ENCODE results near the gene ZBP1. TPM values are rescaled to one million over a fixed set of nuclear protein-coding genes. Genes with fewer than 3 reads are reported as not detected.
A peak's percentile ranks its signal among the peaks of the same experiment; 100 is the strongest.

Gene ZBP1
- total and polyA plus RNA-seq, 3 donors from 2014 or later, result 0.31 to 0.66 TPM; not detected in 1

DNA sequence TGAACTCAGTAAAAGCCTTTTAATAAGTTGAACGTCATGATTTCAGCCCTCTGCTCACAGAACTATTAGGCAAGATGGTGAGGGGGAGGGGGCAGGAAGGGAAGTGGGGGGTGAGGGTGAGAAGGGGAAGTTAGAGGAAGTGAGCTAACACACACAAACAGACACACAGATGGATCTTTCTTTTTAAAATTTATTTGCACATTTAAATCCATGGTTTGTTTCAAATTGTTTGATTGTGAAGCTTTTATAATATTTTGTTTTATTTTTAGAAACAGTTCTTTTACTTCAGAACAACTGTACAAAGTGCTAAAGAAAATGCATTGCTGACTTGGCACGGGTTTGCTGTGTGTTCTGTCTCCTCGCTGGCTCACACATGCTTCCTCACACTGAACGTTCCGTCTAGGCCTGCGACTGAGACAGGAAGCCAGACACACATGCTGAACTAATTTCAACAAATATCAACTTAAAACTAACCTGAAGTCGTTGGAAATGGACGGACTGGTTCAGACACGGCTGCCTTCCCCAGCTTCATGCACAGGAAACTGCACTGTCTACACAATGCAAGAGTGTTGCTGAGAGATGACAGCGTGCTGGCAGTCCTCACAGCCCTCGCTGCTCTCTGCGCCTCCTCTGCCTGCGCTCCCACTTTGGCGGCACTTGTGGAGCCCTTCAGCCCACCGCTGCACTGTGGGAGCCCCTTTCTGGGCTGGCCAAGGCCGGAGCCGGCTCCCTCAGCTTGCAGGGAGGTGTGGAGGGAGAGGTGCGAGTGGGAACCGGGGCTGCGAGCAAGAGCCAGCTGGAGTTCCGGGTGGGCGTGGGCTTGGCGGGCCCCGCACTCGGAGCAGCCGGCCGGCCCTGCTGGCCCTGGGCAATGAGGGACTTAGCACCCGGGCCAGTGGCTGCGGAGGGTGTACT, 8.1 kb upstream of the ZBP1 start:
- Histone ChIP-seq H3K27me3 (no peaks in the 10 kb centered on the region), H3K4me3 (peak overlapping the region; percentile 15 to 25), H3K27ac (peak overlapping the region in 1 of 2 donors; percentile 48), H3K36me3 (ENCODE audit: low read depth, missing control alignments) (no peaks in the 10 kb centered on the region), H3K4me1 (peaks cover 5% of the 10 kb centered on the region), H3K9me3 (no peaks in the 10 kb centered on the region)
- TF ChIP-seq POLR2A (IDR thresholded peaks at IDR 0.05), result no peak
- TF ChIP-seq, protein P1, sequence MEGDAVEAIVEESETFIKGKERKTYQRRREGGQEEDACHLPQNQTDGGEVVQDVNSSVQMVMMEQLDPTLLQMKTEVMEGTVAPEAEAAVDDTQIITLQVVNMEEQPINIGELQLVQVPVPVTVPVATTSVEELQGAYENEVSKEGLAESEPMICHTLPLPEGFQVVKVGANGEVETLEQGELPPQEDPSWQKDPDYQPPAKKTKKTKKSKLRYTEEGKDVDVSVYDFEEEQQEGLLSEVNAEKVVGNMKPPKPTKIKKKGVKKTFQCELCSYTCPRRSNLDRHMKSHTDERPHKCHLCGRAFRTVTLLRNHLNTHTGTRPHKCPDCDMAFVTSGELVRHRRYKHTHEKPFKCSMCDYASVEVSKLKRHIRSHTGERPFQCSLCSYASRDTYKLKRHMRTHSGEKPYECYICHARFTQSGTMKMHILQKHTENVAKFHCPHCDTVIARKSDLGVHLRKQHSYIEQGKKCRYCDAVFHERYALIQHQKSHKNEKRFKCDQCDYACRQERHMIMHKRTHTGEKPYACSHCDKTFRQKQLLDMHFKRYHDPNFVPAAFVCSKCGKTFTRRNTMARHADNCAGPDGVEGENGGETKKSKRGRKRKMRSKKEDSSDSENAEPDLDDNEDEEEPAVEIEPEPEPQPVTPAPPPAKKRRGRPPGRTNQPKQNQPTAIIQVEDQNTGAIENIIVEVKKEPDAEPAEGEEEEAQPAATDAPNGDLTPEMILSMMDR (IDR thresholded peaks at IDR 0.05), result no peak
- intact Hi-C loops (cut with DNase I; ENCODE audit: low total_unique reads), result no loop called here
- 49 to 52% methylated on average over 24 to 29 of the region's 29 CpGs for WGBS, 2 donors
- DNase-seq, result peak; percentile 48

- intact Hi-C loops (cut with DNase I; ENCODE audit: low total_unique reads), result no loop called here
- Histone ChIP-seq H3K27ac (peak overlapping the region in 1 of 2 donors; percentile 48), H3K9me3 (no peaks in the 10 kb centered on the region), H3K4me1 (peaks cover 5% of the 10 kb centered on the region), H3K36me3 (ENCODE audit: low read depth, missing control alignments) (no peaks in the 10 kb centered on the region), H3K27me3 (no peaks in the 10 kb centered on the region), H3K4me3 (no peak overlapping the region)
- TF ChIP-seq POLR2A (IDR thresholded peaks at IDR 0.05), result no peak
- TF ChIP-seq, protein P1 (IDR thresholded peaks at IDR 0.05), result no peak
- DNase-seq, result no peak
- WGBS, 2 donors, result 89 to 91% methylated on average over 2 of the region's 2 CpGs
Measured at GRCh38 chr20:57627339-57627738, 7.1 kb upstream of the ZBP1 start.

DNA sequence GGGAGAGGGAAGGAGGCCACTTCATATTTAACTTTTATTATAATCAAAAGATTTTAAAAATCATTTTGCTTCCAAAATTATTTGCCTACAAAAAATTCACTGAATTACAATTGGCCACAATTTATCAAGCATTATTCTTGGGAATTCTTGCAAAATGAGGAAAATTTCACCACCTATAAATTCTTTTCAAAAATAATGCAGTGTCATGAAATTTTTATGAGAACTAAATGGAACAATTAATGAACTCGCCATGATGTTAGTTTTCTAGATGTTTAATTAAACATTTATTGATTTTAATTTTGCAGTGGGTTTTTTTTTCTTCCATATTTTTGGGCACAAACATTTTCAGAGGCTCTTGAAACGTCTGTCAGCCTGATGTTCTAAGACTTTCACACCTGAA, 5.8 kb upstream of the ZBP1 start:
- intact Hi-C loops (cut with DNase I; ENCODE audit: low total_unique reads), result no loop called here
- Histone ChIP-seq H3K4me3 (no peak overlapping the region), H3K9me3 (no peaks in the 10 kb centered on the region), H3K4me1 (peaks cover 5% of the 10 kb centered on the region), H3K27me3 (no peaks in the 10 kb centered on the region), H3K36me3 (ENCODE audit: low read depth, missing control alignments) (no peaks in the 10 kb centered on the region), H3K27ac (no peak overlapping the region)
- DNase-seq, result no peak
- no peak for TF ChIP-seq POLR2A (IDR thresholded peaks at IDR 0.05)
- TF ChIP-seq, protein P1 (IDR thresholded peaks at IDR 0.05), result no peak
- WGBS, 2 donors, result 89 to 93% methylated on average over 2 of the region's 2 CpGs

DNA sequence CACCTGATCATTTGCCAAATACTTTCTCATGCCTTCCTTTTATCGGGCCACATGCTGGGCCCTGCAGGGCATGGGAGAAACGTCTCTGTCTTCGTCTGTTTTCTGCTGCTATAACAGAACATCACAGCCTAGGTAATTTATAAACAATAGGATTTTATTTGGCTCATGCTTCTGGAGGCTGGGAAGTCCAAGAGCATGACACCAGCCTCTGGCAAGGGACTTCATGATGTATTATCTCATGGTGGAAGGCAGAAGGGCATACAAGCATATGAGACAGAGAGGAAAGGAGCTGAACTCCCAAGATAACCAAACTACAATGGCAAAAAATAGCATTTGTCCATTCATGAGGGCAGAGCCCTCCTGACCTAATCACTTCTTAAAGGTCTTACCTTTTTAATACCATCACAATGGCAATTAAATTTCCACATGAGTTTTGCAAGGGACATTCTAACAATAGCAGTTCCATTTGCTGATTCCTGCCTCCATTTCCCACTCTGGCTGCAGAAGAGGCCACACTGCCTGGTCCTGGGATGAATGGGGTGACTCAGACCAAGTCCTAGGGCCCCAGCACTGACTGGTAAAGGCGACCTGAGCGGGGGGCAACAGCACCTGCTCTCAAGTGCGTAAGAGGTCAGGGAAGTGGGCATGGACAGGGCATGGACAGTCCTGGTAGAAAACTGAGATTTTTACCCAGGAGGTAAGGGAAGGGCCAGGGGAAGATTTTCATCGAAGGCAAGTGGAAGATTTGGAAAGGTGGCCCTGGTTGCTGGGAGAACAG, 5.1 kb upstream of the ZBP1 start:
- 92 to 97% methylated on average over 7 of the region's 7 CpGs for WGBS, 2 donors
- no peaks in the 10 kb centered on the region for H3K27me3 ChIP-seq
- DNase-seq, result no peak
- no peaks in the 10 kb centered on the region for H3K36me3 ChIP-seq (ENCODE audit: low read depth, missing control alignments)
- H3K4me3 ChIP-seq, result no peak overlapping the region
- H3K9me3 ChIP-seq, result no peaks in the 10 kb centered on the region
- no peak overlapping the region for H3K27ac ChIP-seq
- peaks cover 5% of the 10 kb centered on the region for H3K4me1 ChIP-seq
- intact Hi-C loops (cut with DNase I; ENCODE audit: low total_unique reads), result no loop called here
- TF ChIP-seq, protein P1 (IDR thresholded peaks at IDR 0.05), result no peak
- no peak for TF ChIP-seq POLR2A (IDR thresholded peaks at IDR 0.05)

Measured in testis (tissue), 3 donors.